SK-N-SH treated with all-trans-retinoic acid at 6 μM for 48 hours (cell line): Measurements from ENCODE around the gene SLFNL1.

ENCODE experiments used
- GLIS3 ChIP-seq: fragments of 250-450 bp; sonication (Bioruptor Pico); IDR thresholded peaks from 2 replicates; pipeline ENCODE4 v1.5.0; 2020; ENCODE audit warnings: mild to moderate bottlenecking, moderate library complexity
- ZFP30 ChIP-seq: fragments of 450-650 bp; formaldehyde crosslinking; IDR thresholded peaks from 2 replicates; pipeline ENCODE4 v1.5.0; 2022; ENCODE audit warnings: mild to moderate bottlenecking, moderate library complexity
- ZNF8 ChIP-seq: fragments of 450-650 bp; formaldehyde crosslinking; IDR thresholded peaks from 2 replicates; pipeline ENCODE4 v1.5.0; 2020; ENCODE audit warnings: mild to moderate bottlenecking, moderate library complexity
- TF ChIP-seq, protein P1 (sequence below): fragments of 250-450 bp; sonication (Bioruptor Pico); IDR thresholded peaks from 2 replicates; pipeline ENCODE4 v1.8.0; 2020; ENCODE audit warnings: mild to moderate bottlenecking, moderate library complexity, borderline replicate concordance
- TF ChIP-seq, protein P2 (sequence below): fragments of 250-450 bp; sonication (Bioruptor Pico); IDR thresholded peaks from 2 replicates; pipeline ENCODE4 v1.5.1; 2020; ENCODE audit warnings: low read depth, mild to moderate bottlenecking, moderate library complexity

DNA sequence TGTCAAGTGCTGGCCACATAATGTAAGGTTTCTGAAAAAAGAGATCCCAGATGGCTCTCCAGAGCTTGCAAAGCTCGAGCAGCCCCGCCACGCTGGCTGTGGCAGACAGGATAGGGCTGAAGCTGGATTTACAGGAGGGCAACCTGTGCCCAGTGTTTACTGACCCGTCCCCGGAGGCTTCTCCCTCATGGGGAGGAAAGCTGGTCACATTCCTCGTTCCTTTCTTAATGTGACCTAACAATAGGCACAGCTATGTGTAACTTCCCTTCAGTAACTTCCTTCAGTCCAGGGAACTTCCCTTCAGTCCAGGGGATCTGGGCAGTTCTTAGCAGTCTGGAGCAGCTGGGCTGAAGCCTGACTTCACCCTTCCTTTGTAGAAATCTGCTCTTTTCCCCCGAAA, 7.7 kb downstream of the SLFNL1 start:
- TF ChIP-seq, protein P1, sequence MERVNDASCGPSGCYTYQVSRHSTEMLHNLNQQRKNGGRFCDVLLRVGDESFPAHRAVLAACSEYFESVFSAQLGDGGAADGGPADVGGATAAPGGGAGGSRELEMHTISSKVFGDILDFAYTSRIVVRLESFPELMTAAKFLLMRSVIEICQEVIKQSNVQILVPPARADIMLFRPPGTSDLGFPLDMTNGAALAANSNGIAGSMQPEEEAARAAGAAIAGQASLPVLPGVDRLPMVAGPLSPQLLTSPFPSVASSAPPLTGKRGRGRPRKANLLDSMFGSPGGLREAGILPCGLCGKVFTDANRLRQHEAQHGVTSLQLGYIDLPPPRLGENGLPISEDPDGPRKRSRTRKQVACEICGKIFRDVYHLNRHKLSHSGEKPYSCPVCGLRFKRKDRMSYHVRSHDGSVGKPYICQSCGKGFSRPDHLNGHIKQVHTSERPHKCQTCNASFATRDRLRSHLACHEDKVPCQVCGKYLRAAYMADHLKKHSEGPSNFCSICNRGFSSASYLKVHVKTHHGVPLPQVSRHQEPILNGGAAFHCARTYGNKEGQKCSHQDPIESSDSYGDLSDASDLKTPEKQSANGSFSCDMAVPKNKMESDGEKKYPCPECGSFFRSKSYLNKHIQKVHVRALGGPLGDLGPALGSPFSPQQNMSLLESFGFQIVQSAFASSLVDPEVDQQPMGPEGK (CRISPR knock-in tag) = no peak
- TF ChIP-seq GLIS3 (CRISPR knock-in tag) (no peak), ZFP30 (CRISPR knock-in tag) (no peak), ZNF8 (CRISPR knock-in tag) (no peak)
- TF ChIP-seq, protein P2, sequence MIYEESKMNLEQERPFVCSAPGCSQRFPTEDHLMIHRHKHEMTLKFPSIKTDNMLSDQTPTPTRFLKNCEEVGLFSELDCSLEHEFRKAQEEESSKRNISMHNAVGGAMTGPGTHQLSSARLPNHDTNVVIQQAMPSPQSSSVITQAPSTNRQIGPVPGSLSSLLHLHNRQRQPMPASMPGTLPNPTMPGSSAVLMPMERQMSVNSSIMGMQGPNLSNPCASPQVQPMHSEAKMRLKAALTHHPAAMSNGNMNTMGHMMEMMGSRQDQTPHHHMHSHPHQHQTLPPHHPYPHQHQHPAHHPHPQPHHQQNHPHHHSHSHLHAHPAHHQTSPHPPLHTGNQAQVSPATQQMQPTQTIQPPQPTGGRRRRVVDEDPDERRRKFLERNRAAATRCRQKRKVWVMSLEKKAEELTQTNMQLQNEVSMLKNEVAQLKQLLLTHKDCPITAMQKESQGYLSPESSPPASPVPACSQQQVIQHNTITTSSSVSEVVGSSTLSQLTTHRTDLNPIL (CRISPR knock-in tag) = no peak
